Psoas muscle (tissue), 8 donors: ENCODE data around the gene PBX4. TPM values are rescaled to one million over a fixed set of nuclear protein-coding genes. Genes with fewer than 3 reads are reported as not detected.

ENCODE experiments used
- ATAC-seq, 4 donors: fragments of 200-7000 bp; cut with Tn5 transposase; one replicate each; pipeline ENCODE4 v1.9.1; 2020; ENCODE audit warnings: moderate library complexity in 3 of 4, mild to moderate bottlenecking in 2 of 4
- DNase-seq, 2 donors: peaks; one replicate each; pipeline ENCODE4 v3.0.0-alpha.2; 2020
- H3K27ac ChIP-seq: fragments of 200-600 bp; one replicate; pipeline ENCODE4 v1.8.0; 2022
- H3K27me3 ChIP-seq, 3 donors: fragments of 200-600 bp in 1 of 3; one replicate each; pipeline versions ENCODE4 v1.6.1 to v1.8.0; 2013 to 2022; ENCODE audit warnings: low read length in 2 of 3, mild to moderate bottlenecking in 2 of 3, moderate library complexity in 1 of 3; ENCODE audit not compliant: insufficient read depth in 3 of 3
- H3K36me3 ChIP-seq, 2 donors: fragments of 200-600 bp in 1 of 2; one replicate each; pipeline versions ENCODE4 v1.6.1 to v1.8.0; 2013 to 2022; ENCODE audit warnings: low read depth in 1 of 2, mild to moderate bottlenecking in 1 of 2, moderate library complexity in 1 of 2; ENCODE audit not compliant: insufficient read depth in 1 of 2
- H3K4me1 ChIP-seq: fragments of 200-600 bp; one replicate; pipeline ENCODE4 v1.8.0; 2022
- H3K4me3 ChIP-seq: fragments of 200-600 bp; one replicate; pipeline ENCODE4 v1.8.0; 2022; ENCODE audit warnings: mild to moderate bottlenecking
- H3K9me3 ChIP-seq: fragments of 200-600 bp; one replicate; pipeline ENCODE4 v1.8.0; 2022
- WGBS, 3 donors: extraction: QIAGEN DNeasy Blood & Tissue Kit; methylation state at CpG; one replicate each; pipeline versions ENCODE4 v1.1.6 to v1.1.7; 2013; 5-methylcytosine and 5-hydroxymethylcytosine counted together
- intact Hi-C, 2 donors: fragments of 100-400 bp; cut with DNase I; formaldehyde crosslinking; loops; one replicate each; pipeline versions ENCODE4 v1.11.0 to v1.14.2; 2022
- polyA plus RNA-seq, 3 donors: library from polyadenylated mRNA; stranded (reverse); fragments of 200-250 nt; gene quantifications; one replicate each; pipeline ENCODE4 v1.2.3, GENCODE V29; 2013
- total RNA-seq, 4 donors: library from RNA; stranded (reverse); fragmentation: NEBNext Ultra II Directional in 2 of 4; extraction: Animal tissue kit (Norgen Biotek cat#: 25700) in 2 of 4; gene quantifications; one replicate each; pipeline versions ENCODE4 v1.2.1 to v1.2.4, GENCODE V29; 2021 to 2023
- TF ChIP-seq, protein P1 (sequence below): fragments of 200-600 bp; IDR thresholded peaks from one replicate; pipeline ENCODE4 v1.8.0; 2022; ENCODE audit warnings: antibody characterized with exemption
- donor health status: healthy with polysubstance abuse.
- donor health status: DM: no; HTN: no; CAD: no; lungs with moderate emphysema.
- donor health status: Bipolar disorder and iron deficiency.
- donor health status: healthy.
- donor health status: DM: yes; HTN: yes; CAD: no.
- donor health status: DM: no; HTN: no; CAD: no.
- donor health status: DM: no; HTN: no; CAD: no.
- donor health status: DM: yes; HTN: yes; CAD: no.

PBX4 gene
- total and polyA plus RNA-seq, 7 donors = 0.06 to 0.17 (median 0.08) TPM; not detected in 4

DNA sequence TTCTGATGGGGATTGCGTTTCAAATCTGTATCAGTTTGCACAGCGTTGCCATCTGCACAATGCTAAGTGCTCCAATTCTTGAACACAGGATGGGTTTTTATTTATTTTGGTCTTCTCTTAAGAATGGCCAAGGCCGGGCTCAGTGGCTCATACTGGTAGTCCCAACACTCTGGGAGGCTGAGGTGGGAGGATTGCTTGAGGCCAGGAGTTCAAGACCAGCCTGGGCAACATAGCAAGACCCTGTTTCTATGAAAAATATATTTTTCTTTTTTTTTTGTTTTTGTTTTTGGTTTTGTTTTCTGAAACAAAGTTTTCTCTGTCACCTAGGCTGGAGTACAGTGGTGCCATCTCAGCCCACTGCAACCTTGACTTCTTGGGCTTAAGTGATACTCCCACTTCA lies 95.3 kb downstream of the PBX4 start:
- H3K4me1 ChIP-seq = peaks cover 10% of the 10 kb centered on the region
- DNase-seq = no peak

DNA sequence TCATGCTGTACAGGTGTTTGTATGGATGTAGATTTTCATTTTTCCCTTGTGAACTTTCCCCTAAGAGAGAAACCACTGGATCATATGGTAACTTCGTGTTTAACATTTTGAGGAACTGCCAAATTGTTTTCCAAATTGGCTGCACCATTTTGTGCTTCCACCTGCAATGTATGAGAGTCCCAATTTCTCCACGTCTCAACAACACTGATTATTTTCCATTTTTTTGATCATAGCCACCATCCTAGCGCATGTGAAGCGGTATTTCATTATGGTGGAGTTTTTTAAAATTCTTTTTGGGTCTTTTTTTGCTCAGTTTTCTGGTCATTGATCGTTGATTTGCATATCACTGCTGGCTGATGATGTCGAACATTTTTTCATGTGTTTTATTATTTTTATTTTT lies 97.5 kb downstream of the PBX4 start:
- Histone ChIP-seq H3K27ac (no peak overlapping the region), H3K4me1 (peaks cover 24% of the 10 kb centered on the region), H3K4me3 (no peak overlapping the region), H3K9me3 (no peaks in the 10 kb centered on the region), H3K36me3 (peaks cover 0 to 38% of the 10 kb centered on the region in 2 donors), H3K27me3 (no peaks in the 10 kb centered on the region)
- intact Hi-C loops = no loop called here
- WGBS, 3 donors = 72 to 79% (median 73%) methylated on average over 6 of the region's 6 CpGs
- TF ChIP-seq, protein P1, sequence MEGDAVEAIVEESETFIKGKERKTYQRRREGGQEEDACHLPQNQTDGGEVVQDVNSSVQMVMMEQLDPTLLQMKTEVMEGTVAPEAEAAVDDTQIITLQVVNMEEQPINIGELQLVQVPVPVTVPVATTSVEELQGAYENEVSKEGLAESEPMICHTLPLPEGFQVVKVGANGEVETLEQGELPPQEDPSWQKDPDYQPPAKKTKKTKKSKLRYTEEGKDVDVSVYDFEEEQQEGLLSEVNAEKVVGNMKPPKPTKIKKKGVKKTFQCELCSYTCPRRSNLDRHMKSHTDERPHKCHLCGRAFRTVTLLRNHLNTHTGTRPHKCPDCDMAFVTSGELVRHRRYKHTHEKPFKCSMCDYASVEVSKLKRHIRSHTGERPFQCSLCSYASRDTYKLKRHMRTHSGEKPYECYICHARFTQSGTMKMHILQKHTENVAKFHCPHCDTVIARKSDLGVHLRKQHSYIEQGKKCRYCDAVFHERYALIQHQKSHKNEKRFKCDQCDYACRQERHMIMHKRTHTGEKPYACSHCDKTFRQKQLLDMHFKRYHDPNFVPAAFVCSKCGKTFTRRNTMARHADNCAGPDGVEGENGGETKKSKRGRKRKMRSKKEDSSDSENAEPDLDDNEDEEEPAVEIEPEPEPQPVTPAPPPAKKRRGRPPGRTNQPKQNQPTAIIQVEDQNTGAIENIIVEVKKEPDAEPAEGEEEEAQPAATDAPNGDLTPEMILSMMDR = no peak
- ATAC-seq (no peak), DNase-seq (no peak)

More for the DNA sequence above, 95.3 kb downstream of the PBX4 start:
- H3K36me3 ChIP-seq = peaks cover 0 to 59% of the 10 kb centered on the region in 2 donors
- no peaks in the 10 kb centered on the region for H3K9me3 ChIP-seq
- no peak overlapping the region for H3K27ac ChIP-seq
- no peaks in the 10 kb centered on the region for H3K27me3 ChIP-seq
- WGBS, 3 donors = 69 to 77% (median 73%) methylated on average over 3 of the region's 3 CpGs
- H3K4me3 ChIP-seq = no peak overlapping the region
- ATAC-seq = no peak
- intact Hi-C loops = no loop called here
- TF ChIP-seq, protein P1 = no peak

DNA sequence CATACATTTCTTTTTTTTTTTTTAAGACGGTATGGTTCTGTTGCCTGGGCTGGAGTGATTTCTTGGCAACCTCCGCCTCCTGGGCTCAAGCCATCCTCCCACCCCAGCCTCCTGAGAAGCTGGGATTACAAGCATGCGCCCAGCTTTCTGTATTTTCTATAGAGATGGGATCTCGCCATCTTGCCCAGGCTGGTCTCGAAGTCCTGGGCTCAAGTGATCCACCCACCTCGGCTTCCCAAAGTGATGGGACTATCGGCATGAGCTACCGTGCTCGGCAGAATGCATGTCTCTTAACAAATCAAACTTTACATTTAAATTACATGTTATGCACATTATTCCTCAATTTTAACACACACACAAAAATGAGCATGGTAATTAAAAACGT lies 101.3 kb downstream of the PBX4 start:
- Histone ChIP-seq H3K27ac (no peak overlapping the region), H3K9me3 (no peaks in the 10 kb centered on the region), H3K27me3 (no peaks in the 10 kb centered on the region), H3K4me3 (peak overlapping the region; percentile 76), H3K36me3 (peaks cover 0 to 22% of the 10 kb centered on the region in 2 donors), H3K4me1 (peaks cover 24% of the 10 kb centered on the region)
- ATAC-seq = no peak
- intact Hi-C loops = no loop called here
- WGBS, 3 donors = 75 to 83% (median 75%) methylated on average over 10 of the region's 10 CpGs
- DNase-seq = no peak
- TF ChIP-seq, protein P1 = no peak

DNA sequence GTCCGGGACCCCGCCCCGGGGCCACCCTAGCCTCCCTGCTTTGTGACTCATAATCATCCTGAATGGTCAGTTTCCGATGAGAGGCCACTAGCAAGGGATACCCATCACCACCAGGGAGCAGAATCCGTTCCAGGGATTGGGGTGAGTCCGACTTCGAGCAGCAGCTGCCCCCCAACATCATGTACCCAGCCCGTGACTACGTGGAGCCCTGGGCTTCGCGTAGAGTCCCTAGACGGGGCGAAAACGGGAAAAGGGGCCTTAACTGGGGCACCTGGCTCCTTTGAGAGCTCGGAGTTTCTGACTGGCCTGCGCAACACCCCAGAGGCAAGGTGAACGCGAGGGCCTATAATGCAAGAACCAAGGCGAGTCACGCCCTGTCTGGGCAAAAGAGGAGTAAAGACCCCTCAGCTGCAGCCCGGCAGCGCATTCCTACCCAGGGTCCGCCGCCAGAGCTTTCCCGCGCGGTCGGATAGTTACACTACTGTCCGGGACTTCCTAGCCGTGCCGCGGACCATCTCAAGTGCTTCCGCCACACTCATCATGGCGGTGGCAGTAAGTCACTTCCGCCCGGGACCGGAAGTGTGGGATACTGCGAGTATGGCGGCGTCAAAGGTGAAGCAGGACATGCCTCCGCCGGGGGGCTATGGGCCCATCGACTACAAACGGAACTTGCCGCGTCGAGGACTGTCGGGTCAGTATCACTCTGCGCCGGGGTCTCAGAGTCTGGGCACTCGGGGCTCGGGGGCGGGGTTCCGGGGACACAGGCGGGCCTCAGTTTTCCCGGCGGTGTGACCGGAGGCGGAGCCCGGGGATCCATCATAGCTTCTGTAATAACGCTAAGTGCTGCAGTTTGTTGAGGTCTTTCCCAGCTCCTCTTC lies 102.6 kb downstream of the PBX4 start, which contains the start of gene NDUFA13:
Gene NDUFA13 (plus strand): TSS at position 584 of the 878 bp plus-strand sequence. CDS start 14 bp downstream, at position 598.
- Histone ChIP-seq H3K4me3 (peak within 1 kb of the TSS; percentile 76), H3K9me3 (no peaks in the 10 kb centered on the region), H3K27me3 (no peaks in the 10 kb centered on the region), H3K27ac (peak within 1 kb of the TSS; percentile 85), H3K36me3 (peaks cover 0 to 20% of the 10 kb centered on the region in 2 donors), H3K4me1 (peaks cover 22% of the 10 kb centered on the region)
- ATAC-seq = peak; percentile 90 to 95 (median 93)
- intact Hi-C loops = no loop called here
- DNase-seq = peak; percentile 93 to 96
- WGBS, 3 donors = 5 to 6% (median 5%) methylated on average over 61 of the region's 61 CpGs
- TF ChIP-seq, protein P1 = peak; percentile 9
